H9 (cell line): ENCODE results near the gene ANKHD1. TPM values are rescaled to one million over a fixed set of nuclear protein-coding genes. Genes with fewer than 3 reads are reported as not detected.

Experiments used
- DNase-seq: peaks from one replicate; pipeline ENCODE4 v3.0.0-alpha.2; 2017
- H2AFZ ChIP-seq: one replicate; pipeline ENCODE4 v1.6.1; 2013; ENCODE audit warnings: mild to moderate bottlenecking, low read length, control low read depth, moderate library complexity
- H2AK5ac ChIP-seq: 2 replicates; pipeline ENCODE4 v1.6.1; 2013; ENCODE audit warnings: low read length, control low read depth, mixed read lengths; ENCODE audit not compliant: insufficient read length
- H2BK120ac ChIP-seq: one replicate; pipeline ENCODE4 v1.6.1; 2013; ENCODE audit warnings: low read depth, mild to moderate bottlenecking, low read length, control low read depth, inconsistent platforms; ENCODE audit not compliant: poor library complexity, severe bottlenecking
- H2BK12ac ChIP-seq: 2 replicates; pipeline ENCODE4 v1.6.1; 2013; ENCODE audit warnings: low read length, control low read depth, mixed read lengths, low read depth; ENCODE audit not compliant: insufficient read length
- H2BK15ac ChIP-seq: 2 replicates; pipeline ENCODE4 v1.6.1; 2013; ENCODE audit warnings: low read depth, low read length, control low read depth
- H2BK20ac ChIP-seq: one replicate; pipeline ENCODE4 v1.6.1; 2013; ENCODE audit warnings: low read depth, mild to moderate bottlenecking, low read length, control low read depth, inconsistent platforms; ENCODE audit not compliant: poor library complexity, severe bottlenecking
- H2BK5ac ChIP-seq: 2 replicates; pipeline ENCODE4 v1.6.1; 2013; ENCODE audit warnings: low read length, control low read depth, mixed read lengths; ENCODE audit not compliant: insufficient read length
- H3K14ac ChIP-seq: 2 replicates; pipeline ENCODE4 v1.6.1; 2013; ENCODE audit warnings: low read length, control low read depth; ENCODE audit not compliant: insufficient read depth
- H3K18ac ChIP-seq: 2 replicates; pipeline ENCODE4 v1.6.1; 2013; ENCODE audit warnings: low read depth, mild to moderate bottlenecking, mixed read lengths, low read length, control low read depth; ENCODE audit not compliant: insufficient read length
- H3K23ac ChIP-seq: 2 replicates; pipeline ENCODE4 v1.6.1; 2013; ENCODE audit warnings: low read length, control low read depth, mixed read lengths, low read depth; ENCODE audit not compliant: insufficient read length
- H3K23me2 ChIP-seq: 2 replicates; pipeline ENCODE4 v1.6.1; 2013; ENCODE audit warnings: low read depth, mild to moderate bottlenecking, mixed read lengths, low read length, control low read depth; ENCODE audit not compliant: insufficient read length, poor library complexity, severe bottlenecking
- H3K27ac ChIP-seq: 2 replicates; pipeline ENCODE4 v1.5.1; 2013; ENCODE audit warnings: low read length, control low read depth, mixed read lengths, low read depth; ENCODE audit not compliant: insufficient read length
- H3K27me3 ChIP-seq: 2 replicates; pipeline ENCODE4 v1.6.1; 2013; ENCODE audit warnings: low read length, control low read depth, inconsistent platforms; ENCODE audit not compliant: insufficient read depth
- H3K4ac ChIP-seq: 2 replicates; pipeline ENCODE4 v1.6.1; 2013; ENCODE audit warnings: low read depth, mild to moderate bottlenecking, control low read depth, inconsistent platforms, low read length, moderate library complexity
- H3K4me1 ChIP-seq: 2 replicates; pipeline ENCODE4 v1.6.1; 2013; ENCODE audit warnings: low read length, control low read depth, inconsistent platforms; ENCODE audit not compliant: insufficient read depth
- H3K4me2 ChIP-seq: 2 replicates; pipeline ENCODE4 v1.6.1; 2013; ENCODE audit warnings: low read length, control low read depth, mixed read lengths; ENCODE audit not compliant: insufficient read length, insufficient read depth
- H3K56ac ChIP-seq: 2 replicates; pipeline ENCODE4 v1.6.1; 2013; ENCODE audit warnings: low read depth, mild to moderate bottlenecking, mixed read lengths, low read length, control low read depth; ENCODE audit not compliant: insufficient read length
- H3K79me1 ChIP-seq: 2 replicates; pipeline ENCODE4 v1.6.1; 2013; ENCODE audit warnings: low read depth, mild to moderate bottlenecking, moderate library complexity, low read length, control low read depth, inconsistent platforms; ENCODE audit not compliant: insufficient read depth, poor library complexity, severe bottlenecking
- H3K79me2 ChIP-seq: 2 replicates; pipeline ENCODE4 v1.6.1; 2013; ENCODE audit warnings: low read length, control low read depth, inconsistent platforms; ENCODE audit not compliant: insufficient read depth
- H3K9ac ChIP-seq: 2 replicates; pipeline ENCODE4 v1.6.1; 2013; ENCODE audit warnings: low read length, control low read depth, mixed read lengths; ENCODE audit not compliant: insufficient read length; ENCODE audit errors: extremely low read depth
- H3K9me3 ChIP-seq: one replicate; pipeline ENCODE4 v1.6.1; 2013; ENCODE audit warnings: low read depth, low read length, inconsistent platforms; ENCODE audit not compliant: control insufficient read depth
- H3T11ph ChIP-seq: one replicate; pipeline ENCODE4 v1.6.1; 2013; ENCODE audit warnings: mild to moderate bottlenecking, low read length, control low read depth, inconsistent platforms
- H4K20me1 ChIP-seq: one replicate; pipeline ENCODE4 v1.6.1; 2013; ENCODE audit not compliant: control insufficient read depth, insufficient read length, insufficient read depth
- H4K5ac ChIP-seq: 2 replicates; pipeline ENCODE4 v1.6.1; 2013; ENCODE audit warnings: low read depth, mild to moderate bottlenecking, mixed read lengths, low read length, control low read depth; ENCODE audit not compliant: insufficient read length
- H4K8ac ChIP-seq: replicated peaks from 2 replicates; pipeline ENCODE4 v1.6.1; 2013; ENCODE audit warnings: low read length, control low read depth, mixed read lengths, low read depth; ENCODE audit not compliant: insufficient read length
- H4K91ac ChIP-seq: 2 replicates; pipeline ENCODE4 v1.6.1; 2013; ENCODE audit warnings: low read depth, mild to moderate bottlenecking, moderate library complexity, mixed read lengths, low read length, control low read depth; ENCODE audit not compliant: insufficient read length
- H3K27ac Mint-ChIP-seq, 3 experiments: 2 replicates in 2 of 3; 3 replicates in 1 of 3; pipeline ENCODE4 v1.8.0; 2020 to 2021; ENCODE audit warnings: mixed read lengths in 3 of 3, mild to moderate bottlenecking in 1 of 3, moderate library complexity in 1 of 3
- H3K27me3 Mint-ChIP-seq: 2 replicates; pipeline ENCODE4 v1.8.0; 2021; ENCODE audit warnings: low read depth, mild to moderate bottlenecking, moderate library complexity, mixed read lengths
- H3K36me3 Mint-ChIP-seq, 3 experiments: 2 replicates in 2 of 3; 3 replicates in 1 of 3; pipeline ENCODE4 v1.8.0; 2020 to 2021; ENCODE audit warnings: low read depth in 3 of 3, mixed read lengths in 3 of 3; ENCODE audit not compliant: insufficient read depth in 1 of 3
- H3K4me1 Mint-ChIP-seq, 2 experiments: 2 replicates each; pipeline ENCODE4 v1.8.0; 2020; ENCODE audit warnings: mixed read lengths in 2 of 2
- H3K4me3 Mint-ChIP-seq, 2 experiments: 2 replicates in 1 of 2; 3 replicates in 1 of 2; pipeline ENCODE4 v1.8.0; 2020 to 2021; ENCODE audit warnings: mild to moderate bottlenecking in 2 of 2, mixed read lengths in 2 of 2, moderate library complexity in 1 of 2
- H3K9me3 Mint-ChIP-seq, 2 experiments: 2 replicates in 1 of 2; 3 replicates in 1 of 2; pipeline ENCODE4 v1.8.0; 2020; ENCODE audit warnings: mild to moderate bottlenecking in 2 of 2, mixed read lengths in 2 of 2, moderate library complexity in 1 of 2
- CTCF ChIP-seq: fragments of 200-600 bp; sonication (generic); conservative IDR thresholded peaks from 3 replicates; pipeline ENCODE4 v1.8.0; 2021; ENCODE audit warnings: antibody characterized with exemption, mild to moderate bottlenecking
- WGBS: extraction: QIAGEN DNeasy Blood & Tissue Kit; methylation state at CpG from one replicate; pipeline ENCODE4 v1.1.7; 2013; ENCODE audit warnings: missing lambda C conversion rate, low lambda C conversion rate, mixed read lengths; ENCODE audit not compliant: insufficient read length; ENCODE audit errors: extremely low coverage; 5-methylcytosine and 5-hydroxymethylcytosine counted together
- total RNA-seq: library from RNA; stranded (reverse); gene quantifications from 2 replicates; pipeline ENCODE4 v1.2.1, GENCODE V29; 2021

Gene ANKHD1
- total RNA-seq, 1 experiment from 2014 or later = 105 TPM

GRCh38 chr5:140362311-140362710 lies 39.3 kb upstream of the ANKHD1 start:
- no peak overlapping the region for H3K27ac Mint-ChIP-seq
- H3K79me2 ChIP-seq = no peaks in the 10 kb centered on the region
- H4K91ac ChIP-seq = no peak overlapping the region
- H2BK120ac ChIP-seq = no peak overlapping the region
- H3K14ac ChIP-seq = no peak overlapping the region
- 0 out of 2 replicates have a peak overlapping the region, but pooled peaks have one; percentile 44 for H2BK15ac ChIP-seq
- no peaks in the 10 kb centered on the region for H3K9me3 ChIP-seq
- H3K27me3 Mint-ChIP-seq = peaks cover 20% of the 10 kb centered on the region
- no peaks in the 10 kb centered on the region for H4K20me1 ChIP-seq
- H4K5ac ChIP-seq = no peak overlapping the region
- no peak overlapping the region for H2BK20ac ChIP-seq
- no peak overlapping the region for H3T11ph ChIP-seq
- WGBS = no CpG with 5 or more reads among the region's 8 CpGs
- no peak overlapping the region for H2AK5ac ChIP-seq
- no peak overlapping the region for H3K4ac ChIP-seq
- no peaks in the 10 kb centered on the region; a peak in 1 of 5 replicates for H3K9me3 Mint-ChIP-seq
- peaks cover 5 to 20% of the 10 kb centered on the region in 2 experiments; a peak in 3 of 4 replicates for H3K4me1 Mint-ChIP-seq
- no peak overlapping the region for H3K9ac ChIP-seq
- no peak overlapping the region for H2BK5ac ChIP-seq
- H2BK12ac ChIP-seq = no peak overlapping the region
- no peak for TF ChIP-seq CTCF
- H3K18ac ChIP-seq = no peak overlapping the region
- H3K4me2 ChIP-seq = no peak overlapping the region
- no peak overlapping the region for H4K8ac ChIP-seq
- no peaks in the 10 kb centered on the region for H3K36me3 Mint-ChIP-seq
- H3K27me3 ChIP-seq = no peaks in the 10 kb centered on the region
- H2AFZ ChIP-seq = no peak overlapping the region
- no peaks in the 10 kb centered on the region for H3K79me1 ChIP-seq
- H3K56ac ChIP-seq = no peak overlapping the region
- no peaks in the 10 kb centered on the region; the same call in 1 of the 2 replicates for H3K4me1 ChIP-seq
- no peak overlapping the region for H3K27ac ChIP-seq
- no peak overlapping the region for H3K4me3 Mint-ChIP-seq
- peaks cover 4% of the 10 kb centered on the region for H3K23me2 ChIP-seq
- no peak for DNase-seq
- no peak overlapping the region for H3K23ac ChIP-seq
